Dermis microvascular lymphatic vessel endothelial cell (primary cell): ENCODE data around the gene RRP1B. TPM values are rescaled to one million over a fixed set of nuclear protein-coding genes. Genes with fewer than 3 reads are reported as not detected.
"Not testable (repeated sequence)": the region's sequence is repeated elsewhere in the genome, so short reads cannot be mapped to it uniquely, and the experiment has no call there.

Experiments
- DNase-seq, 2 donors: peaks; one replicate each; pipeline versions ENCODE4 v3.0.0 to v3.0.0-alpha.2; 2010; ENCODE audit warnings: low read depth in 2 of 2
- total RNA-seq: library from RNA; depleted of rRNA; stranded (reverse); fragments of >200 nt; gene quantifications from 2 replicates; pipeline ENCODE4 v1.2.1, GENCODE V29; 2014

Gene RRP1B
- 22.1 and 25.2 TPM in 2 replicates for total RNA-seq

- DNase-seq: peak in 1 of 2 donors; percentile 91
Observed at GRCh38 chr21:43659136-43660000, at the start of gene RRP1B, which contains the start of gene HSF2BP. Gene RRP1B, plus strand, starts transcription at chr21:43659560. Its CDS starts 105 bp downstream, at chr21:43659665. Gene HSF2BP, minus strand, starts transcription at chr21:43659488. Its CDS starts 1,392 bp downstream, at chr21:43658096.

- peak; percentile 54 to 80 for DNase-seq
Observed at GRCh38 chr21:43611598-43612369, 47.6 kb upstream of the RRP1B start.

GRCh38 chr21:43613755-43614638 is 45.4 kb upstream of the RRP1B start:
- DNase-seq: no peak

GRCh38 chr21:43614839-43615238 is 44.5 kb upstream of the RRP1B start:
- DNase-seq: no peak

- DNase-seq: not testable (repeated sequence)
Observed at GRCh38 chr21:43616861-43617260, 42.5 kb upstream of the RRP1B start.

- DNase-seq: no peak
Observed at GRCh38 chr21:43618940-43619339, 40.4 kb upstream of the RRP1B start.

GRCh38 chr21:43619344-43619743 is 40.0 kb upstream of the RRP1B start:
- no peak for DNase-seq

- DNase-seq: no peak
Observed at GRCh38 chr21:43619856-43620255, 39.5 kb upstream of the RRP1B start.

- DNase-seq: no peak
Observed at GRCh38 chr21:43622796-43623195, 36.6 kb upstream of the RRP1B start.

GRCh38 chr21:43623588-43623987 is 35.8 kb upstream of the RRP1B start:
- DNase-seq: no peak

- DNase-seq: no peak
Observed at GRCh38 chr21:43624339-43624738, 35.0 kb upstream of the RRP1B start.

GRCh38 chr21:43626390-43626789 is 33.0 kb upstream of the RRP1B start:
- DNase-seq: no peak

GRCh38 chr21:43627527-43627926 is 31.8 kb upstream of the RRP1B start:
- DNase-seq: no peak

GRCh38 chr21:43631411-43632107 is 27.8 kb upstream of the RRP1B start:
- no peak for DNase-seq

- DNase-seq: no peak
Observed at GRCh38 chr21:43632373-43632905, 26.9 kb upstream of the RRP1B start.

- no peak for DNase-seq
Observed at GRCh38 chr21:43634618-43635017, 24.7 kb upstream of the RRP1B start.

- DNase-seq: no peak
Observed at GRCh38 chr21:43635436-43635835, 23.9 kb upstream of the RRP1B start.

GRCh38 chr21:43637530-43638158 is 21.7 kb upstream of the RRP1B start:
- DNase-seq: no peak

- DNase-seq: no peak
Observed at GRCh38 chr21:43639470-43640353, 19.6 kb upstream of the RRP1B start.
